NCI-H1048 (cell line): ENCODE results near the gene YY1.

Source experiments
- DNase-seq: peaks from one replicate; lab custom pipeline; 2025; lab: John Stamatoyannopoulos, UW

The YY1 gene

DNA sequence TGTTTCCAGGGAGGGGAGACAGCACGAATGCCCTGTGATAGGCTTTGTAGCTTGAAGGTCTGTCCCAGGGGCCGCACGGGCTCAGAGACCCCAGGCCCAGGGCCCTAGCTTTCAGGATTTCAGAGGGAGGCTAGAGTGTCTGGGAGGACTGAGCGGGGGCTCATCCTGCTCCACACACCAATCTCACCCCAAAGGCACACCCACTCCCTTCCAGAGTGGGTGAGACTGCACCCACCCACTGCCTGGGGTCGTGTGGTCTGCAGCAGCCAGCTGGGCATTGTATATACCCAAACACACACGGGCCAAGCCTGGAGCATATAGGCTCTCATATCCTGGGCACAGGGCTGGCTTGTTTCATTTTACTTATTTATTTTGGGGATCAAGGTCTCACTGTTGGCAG is 78.4 kb downstream of the YY1 start:
- DNase-seq: no peak

DNA sequence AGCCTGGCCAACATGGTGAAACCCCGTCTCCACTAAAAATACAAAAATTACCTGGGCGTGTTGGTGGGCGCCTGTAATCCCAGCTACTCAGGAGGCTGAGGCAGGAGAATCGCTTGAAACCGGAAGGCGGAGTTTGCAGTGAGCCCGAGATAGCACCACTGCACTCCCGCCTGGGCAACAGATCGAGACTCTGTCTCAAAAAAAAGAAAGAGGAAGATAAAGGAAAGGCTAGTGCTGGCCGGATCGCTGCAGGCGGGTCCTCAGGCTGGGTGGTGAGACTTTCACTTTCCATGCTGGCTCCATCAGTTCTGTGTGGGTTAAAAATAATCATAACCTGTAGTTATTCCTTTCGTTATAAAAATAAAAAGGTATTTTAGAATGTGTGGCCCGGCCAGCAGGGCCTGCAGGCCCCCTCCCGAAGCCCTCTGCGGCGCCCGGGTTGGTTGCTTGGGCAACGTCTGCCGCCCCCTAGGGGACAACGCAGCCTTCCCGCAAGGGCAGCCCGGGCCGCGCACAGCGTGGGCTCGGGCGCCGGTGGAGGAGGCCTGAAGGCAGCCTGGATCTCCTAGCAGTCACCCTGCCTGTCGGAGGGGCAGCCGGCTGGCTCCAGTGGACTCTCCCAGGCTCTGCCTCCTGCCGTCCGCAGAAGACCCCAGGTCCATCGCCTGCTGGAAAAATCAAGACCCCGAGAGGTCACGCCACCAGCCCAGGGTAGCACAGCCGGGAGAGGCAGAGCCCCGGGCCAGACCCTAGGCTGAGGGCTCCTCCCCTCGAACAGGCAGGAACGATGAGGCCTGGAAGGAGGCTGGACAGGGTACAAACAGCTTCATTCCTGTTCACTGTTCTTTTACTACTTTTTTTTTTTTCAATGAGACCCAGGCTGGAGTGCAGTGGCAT is 79.2 kb downstream of the YY1 start:
- DNase-seq: no peak

DNA sequence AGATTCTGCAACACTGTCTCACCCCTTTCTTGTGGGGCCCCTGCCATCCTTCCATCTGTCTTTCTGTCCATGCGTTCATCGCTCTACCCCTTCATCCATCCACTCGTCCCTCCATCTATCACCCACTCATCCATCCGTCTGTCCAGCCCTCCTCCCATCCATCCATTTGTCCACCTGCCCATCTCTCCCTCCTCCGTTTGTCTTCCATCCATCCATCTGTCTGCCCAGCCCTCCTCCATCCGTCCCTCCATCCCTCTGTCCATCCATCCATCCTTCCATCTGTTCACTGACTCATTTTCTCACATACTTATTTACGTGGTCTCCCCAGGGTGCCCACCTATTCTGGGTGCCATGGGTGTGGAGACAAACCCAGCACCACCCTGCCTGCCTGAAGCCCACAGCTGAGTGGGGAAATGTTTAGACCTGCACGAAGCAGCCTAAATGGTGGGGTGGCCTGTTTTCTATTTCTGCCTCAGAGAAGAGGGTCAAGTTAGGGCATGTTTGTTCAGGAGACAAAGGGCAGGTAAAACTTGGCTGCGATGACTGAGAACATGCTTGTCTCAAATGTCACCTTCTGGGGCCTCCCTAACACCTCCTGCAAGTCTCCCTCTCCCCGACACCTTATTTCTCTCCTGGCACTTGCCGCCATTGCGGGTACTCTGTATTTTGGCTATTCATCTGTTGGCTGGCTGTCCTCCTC is 81.4 kb downstream of the YY1 start:
- no peak for DNase-seq

DNA sequence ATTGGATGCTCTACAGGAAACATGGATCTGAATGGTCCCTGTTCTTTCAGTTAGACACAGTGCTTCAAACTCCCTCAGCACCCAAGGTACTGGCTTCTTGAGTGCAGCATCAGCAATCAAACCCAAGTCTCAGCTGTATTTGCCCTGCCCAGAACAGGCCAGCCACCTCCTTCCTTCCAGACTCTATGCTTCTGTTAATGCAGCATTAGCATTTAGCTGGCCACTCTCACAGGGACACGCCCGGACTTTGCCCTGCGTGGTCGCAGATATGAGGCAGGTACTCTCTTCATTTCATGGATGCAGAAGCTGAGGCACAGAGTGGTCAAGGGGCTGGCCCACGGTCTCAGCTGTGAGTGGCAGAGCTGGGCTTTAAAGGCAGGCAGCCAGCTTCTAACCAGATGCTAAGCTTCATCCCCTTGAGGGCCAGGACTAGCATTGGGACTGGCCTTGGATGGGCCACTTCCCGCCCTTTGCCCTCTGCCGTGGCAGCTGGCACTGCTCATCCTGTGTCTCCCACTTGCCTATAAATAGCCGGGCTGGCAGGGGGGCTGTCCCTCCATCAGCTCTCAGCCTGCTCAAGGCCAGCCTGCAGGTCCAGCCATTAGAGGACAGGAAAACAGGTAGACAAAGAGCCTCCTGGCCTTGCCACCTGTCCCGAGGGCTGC is 82.7 kb downstream of the YY1 start:
- no peak for DNase-seq

DNA sequence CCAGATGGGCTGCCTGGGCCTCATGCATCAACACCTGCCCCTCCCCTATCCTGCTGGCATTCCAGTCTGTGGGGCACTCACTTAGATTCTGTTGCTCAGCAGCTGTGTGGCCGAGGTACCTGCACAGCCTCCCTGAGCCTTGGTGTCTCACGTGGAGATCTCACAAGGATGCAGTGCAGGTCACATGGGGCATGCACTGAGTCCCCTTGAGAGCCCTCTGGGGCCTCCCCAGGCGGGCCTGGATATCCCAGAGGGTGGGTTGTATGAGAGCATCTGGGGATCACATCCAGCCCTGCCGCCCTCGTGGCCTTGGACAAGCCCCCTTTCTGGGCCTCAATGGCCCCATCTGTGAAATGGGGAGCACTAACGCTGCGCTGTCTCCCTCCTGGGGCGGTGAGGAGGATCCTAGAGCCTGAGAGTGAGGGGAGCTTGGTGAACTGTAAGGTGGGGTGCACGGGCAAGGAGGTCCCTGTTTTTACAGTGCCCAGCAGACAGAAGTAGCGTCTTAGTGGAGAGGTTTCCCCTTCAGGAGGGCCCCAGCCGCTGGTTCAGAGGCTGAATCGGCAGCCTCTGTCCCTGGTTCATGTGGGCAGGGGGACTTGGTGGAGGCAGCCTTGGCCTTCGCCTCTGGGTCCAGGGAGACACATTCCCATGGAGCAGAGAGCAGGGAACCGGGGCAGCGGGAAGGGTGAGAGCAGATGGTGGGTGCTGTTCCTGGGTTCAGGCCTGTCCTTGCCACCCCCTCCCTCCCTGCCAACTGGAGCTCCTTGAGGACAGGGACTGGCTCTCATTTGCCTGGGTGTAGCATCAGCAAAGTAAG is 83.4 kb downstream of the YY1 start:
- DNase-seq: no peak

DNA sequence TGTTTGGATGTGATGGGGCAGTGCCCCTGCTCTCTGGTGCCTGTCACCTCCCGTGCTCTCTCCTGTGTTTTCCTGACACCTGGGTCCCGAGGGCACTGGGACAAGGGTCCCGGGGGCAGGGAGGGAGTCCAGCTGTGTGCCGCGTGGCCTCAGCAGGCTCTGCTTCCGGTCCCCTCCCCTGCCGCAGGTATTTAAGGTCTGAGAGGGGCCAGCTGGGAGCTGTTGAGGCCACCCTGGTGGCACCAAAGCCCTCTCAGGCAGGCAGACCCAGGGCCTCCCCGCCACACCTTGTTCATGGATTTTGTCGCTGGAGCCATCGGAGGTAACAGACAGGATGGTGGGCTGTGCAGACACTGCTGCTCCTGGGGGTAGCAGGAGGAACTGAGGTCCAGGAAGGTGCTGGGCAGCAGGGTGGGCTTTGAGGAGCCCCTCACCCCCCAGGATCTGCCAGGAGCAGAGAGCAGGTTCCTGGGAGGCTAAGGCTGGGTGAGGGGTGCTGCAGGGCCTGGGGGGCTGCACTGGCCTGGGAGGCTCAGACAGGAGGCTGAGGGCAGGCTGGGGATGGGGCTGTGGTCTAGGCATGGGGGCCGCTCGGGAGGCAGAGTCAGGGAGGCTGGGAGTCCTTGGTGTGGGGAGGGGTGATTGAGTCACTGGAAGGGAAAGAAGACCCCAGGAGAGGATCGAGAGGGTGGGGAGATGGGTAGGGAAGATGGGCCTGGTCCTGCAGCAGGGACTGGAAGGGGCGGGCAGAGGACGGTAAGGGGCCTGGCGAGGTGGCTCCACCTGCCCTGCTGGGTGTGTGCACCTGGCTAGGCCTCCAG is 84.4 kb downstream of the YY1 start, which contains the start of gene SLC25A47:
SLC25A47 (plus strand) TSS at position 219 of the 821 bp plus-strand sequence; CDS start at position 295, 76 bp downstream.
- no peak for DNase-seq

DNA sequence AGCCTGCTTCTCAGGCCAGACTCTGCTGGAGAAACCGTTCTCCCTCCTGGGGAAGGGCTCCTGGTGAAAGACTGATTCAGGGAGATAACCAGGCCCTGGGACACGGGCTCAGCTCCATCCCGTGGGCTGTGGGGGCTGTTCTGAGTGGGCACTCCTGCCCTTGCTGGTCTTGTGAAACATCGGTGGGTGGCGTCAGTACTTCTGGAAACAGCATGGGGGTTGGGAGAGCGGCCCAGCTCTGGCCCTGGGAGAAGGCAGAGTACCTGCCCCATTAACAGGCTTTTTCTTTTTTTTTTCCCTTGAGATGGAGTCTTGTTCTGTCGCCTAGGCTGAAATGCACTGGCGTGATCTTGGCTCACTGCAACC is 85.0 kb downstream of the YY1 start:
- DNase-seq: no peak

DNA sequence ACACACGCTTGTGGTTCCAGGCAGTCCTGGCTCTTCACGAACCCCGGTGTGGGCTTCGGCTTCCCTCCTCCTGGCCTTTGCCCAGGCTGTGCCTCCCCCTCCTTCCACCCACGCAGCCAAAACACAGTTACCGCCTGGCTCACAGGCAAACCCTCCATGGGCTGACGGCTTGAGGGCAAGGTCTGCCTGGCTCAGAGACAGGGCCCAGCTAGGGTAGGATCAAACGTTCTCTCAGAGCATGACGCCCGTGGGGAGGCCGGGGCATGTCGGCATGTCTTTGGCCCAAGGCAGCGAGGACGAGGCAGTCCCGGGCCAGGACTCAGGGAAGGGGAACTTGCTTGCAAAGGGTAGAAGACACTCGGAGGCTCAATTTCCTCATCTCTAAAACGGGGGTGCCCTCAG is 86.3 kb downstream of the YY1 start:
- no peak for DNase-seq

DNA sequence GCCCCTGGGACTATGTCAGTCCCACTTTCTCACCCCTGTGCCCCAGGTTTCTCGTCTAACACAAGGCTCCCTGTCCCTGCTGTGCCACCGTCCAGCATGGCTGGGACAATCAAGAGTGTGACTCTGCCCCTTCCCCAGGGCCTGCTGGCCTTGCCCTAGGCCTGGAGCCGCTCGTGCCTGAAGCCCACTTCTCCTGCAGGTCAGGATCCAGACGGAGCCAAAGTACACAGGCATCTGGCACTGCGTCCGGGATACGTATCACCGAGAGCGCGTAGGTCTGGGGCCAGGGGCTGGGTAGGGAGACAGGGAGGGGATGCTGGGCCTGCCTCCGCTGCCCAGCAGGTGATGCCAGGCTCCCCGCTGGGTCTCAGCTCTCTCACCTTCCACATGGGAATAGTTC is 87.0 kb downstream of the YY1 start:
- no peak for DNase-seq

DNA sequence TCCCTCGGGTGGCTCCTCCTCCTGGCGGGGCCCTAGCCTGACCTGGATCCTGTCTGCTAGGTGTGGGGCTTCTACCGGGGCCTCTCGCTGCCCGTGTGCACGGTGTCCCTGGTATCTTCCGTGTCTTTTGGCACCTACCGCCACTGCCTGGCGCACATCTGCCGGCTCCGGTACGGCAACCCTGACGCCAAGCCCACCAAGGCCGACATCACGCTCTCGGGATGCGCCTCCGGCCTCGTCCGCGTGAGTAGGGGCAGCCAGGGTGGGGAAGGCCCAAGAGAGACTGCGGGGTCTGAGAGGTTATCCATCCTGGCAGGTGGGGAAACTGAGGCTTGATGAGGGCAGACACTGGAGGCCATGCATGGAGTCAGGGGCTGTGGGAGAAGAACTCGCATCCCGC is 88.2 kb downstream of the YY1 start:
- no peak for DNase-seq

DNA sequence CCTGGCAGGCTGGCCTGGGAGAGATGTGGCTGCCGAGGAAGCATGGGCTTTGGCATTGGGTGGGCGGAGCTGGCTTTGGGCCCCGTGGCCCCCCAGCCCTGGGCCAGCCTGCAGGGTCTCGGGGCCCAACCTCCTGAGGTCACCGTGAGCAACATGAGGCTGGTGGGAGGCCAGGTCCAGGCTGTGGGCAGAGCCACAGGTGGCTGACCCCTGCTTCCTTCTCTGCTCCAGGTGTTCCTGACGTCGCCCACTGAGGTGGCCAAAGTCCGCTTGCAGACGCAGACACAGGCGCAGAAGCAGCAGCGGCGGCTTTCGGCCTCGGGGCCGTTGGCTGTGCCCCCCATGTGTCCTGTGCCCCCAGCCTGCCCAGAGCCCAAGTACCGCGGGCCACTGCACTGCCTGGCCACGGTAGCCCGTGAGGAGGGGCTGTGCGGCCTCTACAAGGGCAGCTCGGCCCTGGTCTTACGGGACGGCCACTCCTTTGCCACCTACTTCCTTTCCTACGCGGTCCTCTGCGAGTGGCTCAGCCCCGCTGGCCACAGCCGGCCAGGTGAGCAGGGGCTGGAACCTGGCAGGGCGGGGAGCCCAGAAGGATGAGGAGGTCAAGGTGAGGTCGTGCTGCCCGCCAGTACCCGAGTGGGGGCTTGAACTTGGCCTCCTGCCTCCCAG is 89.7 kb downstream of the YY1 start:
- no peak for DNase-seq

DNA sequence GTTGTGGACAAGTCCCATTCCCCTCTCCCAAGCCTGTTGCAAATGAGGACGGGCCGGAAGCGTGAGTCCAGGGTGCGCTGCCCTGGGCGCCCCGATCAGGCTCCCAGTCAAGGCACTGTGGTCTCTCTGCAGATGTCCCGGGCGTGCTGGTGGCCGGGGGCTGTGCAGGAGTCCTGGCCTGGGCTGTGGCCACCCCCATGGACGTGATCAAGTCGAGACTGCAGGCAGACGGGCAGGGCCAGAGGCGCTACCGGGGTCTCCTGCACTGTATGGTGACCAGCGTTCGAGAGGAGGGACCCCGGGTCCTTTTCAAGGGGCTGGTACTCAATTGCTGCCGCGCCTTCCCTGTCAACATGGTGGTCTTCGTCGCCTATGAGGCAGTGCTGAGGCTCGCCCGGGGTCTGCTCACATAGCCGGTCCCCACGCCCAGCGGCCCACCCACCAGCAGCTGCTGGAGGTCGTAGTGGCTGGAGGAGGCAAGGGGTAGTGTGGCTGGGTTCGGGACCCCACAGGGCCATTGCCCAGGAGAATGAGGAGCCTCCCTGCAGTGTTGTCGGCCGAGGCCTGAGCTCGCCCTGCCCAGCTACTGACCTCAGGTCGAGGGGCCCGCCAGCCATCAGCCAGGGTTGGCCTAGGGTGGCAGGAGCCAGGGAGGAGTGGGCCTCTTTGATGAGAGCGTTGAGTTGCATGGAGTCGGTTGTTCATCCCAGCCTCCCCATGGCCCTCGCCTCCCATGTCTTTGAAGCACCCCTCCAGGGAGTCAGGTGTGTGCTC is 90.5 kb downstream of the YY1 start:
- no peak for DNase-seq

DNA sequence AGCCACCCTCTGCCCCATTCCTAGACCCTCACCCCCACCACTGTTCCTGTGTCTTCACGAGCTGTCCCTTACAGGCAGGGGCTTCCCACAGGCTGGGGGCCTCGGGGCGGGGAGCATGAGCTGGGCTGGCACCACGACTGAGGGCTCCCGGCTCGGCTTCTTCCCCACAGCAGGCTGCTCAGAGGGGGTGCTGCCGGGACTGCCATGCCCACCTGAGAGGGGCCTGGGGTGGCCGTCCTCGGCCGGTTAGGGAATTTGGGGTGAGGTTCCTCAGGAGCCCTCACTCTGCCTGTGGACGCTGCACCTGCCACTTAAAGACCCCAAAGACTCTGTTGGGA is 91.0 kb downstream of the YY1 start:
- no peak for DNase-seq

DNA sequence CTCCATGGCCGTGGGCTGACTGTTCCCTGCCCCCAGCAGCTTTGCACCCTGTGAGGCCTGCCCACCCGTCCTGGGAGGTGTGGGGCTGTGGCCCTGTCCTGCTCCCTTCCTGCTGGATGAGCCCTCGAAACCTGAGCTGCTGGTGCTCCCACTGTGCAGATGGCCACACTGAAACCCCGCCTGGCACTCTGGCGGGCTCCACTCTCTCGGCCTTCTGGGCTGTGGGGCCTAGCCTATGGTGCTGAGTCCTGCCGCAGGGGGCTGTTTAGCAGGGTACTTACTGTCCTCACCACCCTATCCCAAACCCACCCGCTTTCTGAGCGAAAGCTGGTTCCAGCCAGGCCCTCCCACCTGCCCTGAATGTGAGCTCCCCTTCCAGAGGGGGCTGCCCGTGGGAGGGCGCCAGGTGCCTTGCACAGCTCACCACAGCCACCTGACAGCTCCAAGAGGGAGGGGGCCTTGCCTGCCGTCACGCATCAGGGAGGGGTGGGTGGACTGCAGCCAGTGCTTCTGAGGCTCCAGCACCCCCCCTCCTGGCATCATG is 91.5 kb downstream of the YY1 start:
- DNase-seq: no peak

DNA sequence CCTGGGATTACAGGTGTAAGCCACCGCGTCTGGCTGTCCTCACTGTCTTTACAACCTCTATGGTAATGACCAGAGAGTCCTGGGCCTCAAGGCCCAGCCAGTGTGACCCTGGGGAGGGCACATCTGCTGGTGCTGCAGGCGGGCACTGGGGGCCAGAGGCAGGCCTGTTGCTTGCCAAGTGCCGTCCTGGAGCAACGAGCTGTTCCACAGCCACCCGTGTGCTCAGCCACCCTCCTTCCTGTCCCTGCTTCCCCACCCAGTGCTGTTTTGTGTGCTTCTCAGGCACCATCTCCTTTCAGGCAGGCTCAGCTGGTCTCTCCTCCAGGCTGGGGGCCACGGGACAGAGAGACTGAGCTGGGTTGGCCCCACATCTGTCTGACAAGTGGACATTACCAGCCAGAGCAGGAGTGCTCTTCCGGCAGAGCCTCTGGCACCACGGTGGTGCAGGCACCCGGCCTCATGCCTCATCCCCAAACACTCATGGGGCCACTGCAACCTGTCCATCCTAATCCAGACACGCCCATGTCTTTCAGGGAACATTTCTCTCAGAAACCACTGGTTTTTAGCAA is 93.2 kb downstream of the YY1 start:
- DNase-seq: no peak
